Measurements from ENCODE around the gene TSPY4.
"Not testable (repeated sequence)": the region's sequence is repeated elsewhere in the genome, so short reads cannot be mapped to it uniquely, and the experiment has no call there.

The TSPY4 gene

DNA sequence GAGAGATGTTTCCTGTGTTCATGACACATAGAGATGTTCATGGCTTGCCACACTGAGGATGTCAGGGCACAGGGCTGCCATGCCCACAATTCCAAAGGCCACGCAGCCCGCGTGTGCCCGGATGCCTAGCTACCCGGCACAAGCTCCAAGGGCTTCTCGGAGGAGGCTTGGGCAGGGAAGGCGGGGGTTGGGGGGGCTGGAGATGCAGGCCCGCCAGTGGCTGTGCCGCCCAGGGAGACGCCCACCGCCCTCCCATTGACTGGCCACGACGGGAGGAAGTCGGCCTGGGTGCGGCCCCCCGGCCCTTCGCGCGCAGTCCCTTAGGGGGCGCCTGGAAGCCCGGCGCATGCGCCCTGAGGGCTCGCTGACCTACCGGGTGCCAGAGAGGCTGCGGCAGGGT is at the start of gene TSPY4:
TSPY4 (plus strand) TSS at position 301 of the 400 bp plus-strand sequence; CDS start at position 347, 46 bp downstream.
- H3K4me1 ChIP-seq (ENCODE audit: control insufficient read depth, insufficient read depth, low read length); H3K9me3 ChIP-seq (ENCODE audit: control insufficient read depth, insufficient read depth, low read length); H3K36me3 ChIP-seq (ENCODE audit: control insufficient read depth, insufficient read depth, low read length); H3K9ac ChIP-seq (ENCODE audit: low read depth, low read length); H3K27ac ChIP-seq (ENCODE audit: low read depth, low read length); H3K27me3 ChIP-seq (ENCODE audit: control insufficient read depth, insufficient read depth, low read length); H3K4me3 ChIP-seq (ENCODE audit: low read depth, low read length): not testable (repeated sequence)

DNA sequence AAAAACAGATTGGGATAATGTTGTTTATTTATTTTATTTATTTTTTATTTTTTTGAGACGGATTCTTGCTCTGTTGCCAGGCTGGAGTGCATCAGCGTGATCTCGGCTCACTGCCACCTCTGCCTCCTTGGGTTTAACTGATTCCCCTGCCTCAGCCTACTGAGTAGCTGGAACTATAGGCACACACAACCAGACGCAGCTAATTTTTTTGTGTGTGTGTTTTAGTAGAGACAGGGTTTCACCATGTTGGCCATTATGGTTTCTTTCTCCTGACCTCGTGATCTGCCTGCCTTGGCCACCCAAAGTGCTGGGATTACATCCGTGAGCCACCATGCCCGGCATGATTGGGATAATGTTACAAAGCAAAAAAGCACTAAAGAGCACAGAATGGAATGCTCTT is 16.3 kb upstream of the TSPY4 start:
- no peaks in the 10 kb centered on the region for H3K27me3 ChIP-seq (ENCODE audit: control insufficient read depth, insufficient read depth, low read length)
- H3K4me3 ChIP-seq (ENCODE audit: low read depth, low read length) = no peak overlapping the region
- H3K9me3 ChIP-seq (ENCODE audit: control insufficient read depth, insufficient read depth, low read length) = no peaks in the 10 kb centered on the region
- no peaks in the 10 kb centered on the region for H3K36me3 ChIP-seq (ENCODE audit: control insufficient read depth, insufficient read depth, low read length)
- H3K9ac ChIP-seq (ENCODE audit: low read depth, low read length) = no peak overlapping the region
- H3K27ac ChIP-seq (ENCODE audit: low read depth, low read length) = no peak overlapping the region
- no peaks in the 10 kb centered on the region for H3K4me1 ChIP-seq (ENCODE audit: control insufficient read depth, insufficient read depth, low read length)

DNA sequence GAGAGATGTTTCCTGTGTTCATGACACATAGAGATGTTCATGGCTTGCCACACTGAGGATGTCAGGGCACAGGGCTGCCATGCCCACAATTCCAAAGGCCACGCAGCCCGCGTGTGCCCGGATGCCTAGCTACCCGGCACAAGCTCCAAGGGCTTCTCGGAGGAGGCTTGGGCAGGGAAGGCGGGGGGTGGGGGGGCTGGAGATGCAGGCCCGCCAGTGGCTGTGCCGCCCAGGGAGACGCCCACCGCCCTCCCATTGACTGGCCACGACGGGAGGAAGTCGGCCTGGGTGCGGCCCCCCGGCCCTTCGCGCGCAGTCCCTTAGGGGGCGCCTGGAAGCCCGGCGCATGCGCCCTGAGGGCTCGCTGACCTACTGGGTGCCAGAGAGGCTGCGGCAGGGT is 20.2 kb downstream of the TSPY4 start, which contains the start of gene TSPY8:
TSPY8 (plus strand) TSS at position 301 of the 400 bp plus-strand sequence; CDS start at position 347, 46 bp downstream.
- not testable (repeated sequence) for H3K4me1 ChIP-seq (ENCODE audit: control insufficient read depth, insufficient read depth, low read length); H3K27ac ChIP-seq (ENCODE audit: low read depth, low read length); H3K27me3 ChIP-seq (ENCODE audit: control insufficient read depth, insufficient read depth, low read length); H3K4me3 ChIP-seq (ENCODE audit: low read depth, low read length); H3K9ac ChIP-seq (ENCODE audit: low read depth, low read length); H3K36me3 ChIP-seq (ENCODE audit: control insufficient read depth, insufficient read depth, low read length); H3K9me3 ChIP-seq (ENCODE audit: control insufficient read depth, insufficient read depth, low read length)

Measured in HUES48 (cell line).